Glutamatergic neuron (in vitro differentiated cells): ENCODE measurements around the gene SELL. TPM values are rescaled to one million over a fixed set of nuclear protein-coding genes. Genes with fewer than 3 reads are reported as not detected.

Experiments used
- DNase-seq: peaks from one replicate; pipeline ENCODE4 v3.0.0; 2022
- H3K27ac Mint-ChIP-seq: one replicate; pipeline ENCODE4 v1.8.0; 2020; ENCODE audit warnings: mild to moderate bottlenecking, mixed read lengths, inconsistent platforms; ENCODE audit not compliant: unreplicated experiment
- H3K27me3 Mint-ChIP-seq: one replicate; pipeline ENCODE4 v1.8.0; 2020; ENCODE audit warnings: mild to moderate bottlenecking, moderate library complexity, mixed read lengths, inconsistent platforms; ENCODE audit not compliant: unreplicated experiment
- H3K36me3 Mint-ChIP-seq: one replicate; pipeline ENCODE4 v1.8.0; 2020; ENCODE audit warnings: mild to moderate bottlenecking, mixed read lengths, inconsistent platforms; ENCODE audit not compliant: unreplicated experiment
- H3K4me1 Mint-ChIP-seq: one replicate; pipeline ENCODE4 v1.8.0; 2020; ENCODE audit warnings: mild to moderate bottlenecking, low read depth, mixed read lengths, inconsistent platforms; ENCODE audit not compliant: unreplicated experiment
- H3K4me3 Mint-ChIP-seq: one replicate; pipeline ENCODE4 v1.8.0; 2020; ENCODE audit warnings: mild to moderate bottlenecking, mixed read lengths, inconsistent platforms; ENCODE audit not compliant: unreplicated experiment
- H3K9me3 Mint-ChIP-seq: one replicate; pipeline ENCODE4 v1.8.0; 2020; ENCODE audit warnings: mild to moderate bottlenecking, moderate library complexity, mixed read lengths, inconsistent platforms; ENCODE audit not compliant: unreplicated experiment
- CTCF ChIP-seq: fragments of 200-600 bp; sonication (generic); IDR thresholded peaks from one replicate; pipeline ENCODE4 v1.5.0; 2021; ENCODE audit not compliant: partially characterized antibody, unreplicated experiment
- total RNA-seq: library from RNA; stranded (reverse); fragmentation: NEBNext Ultra II Directional; extraction: Animal tissue kit (Norgen Biotek cat#: 25700); gene quantifications from one replicate; pipeline ENCODE4 v1.2.1, GENCODE V29; 2021; ENCODE audit not compliant: unreplicated experiment

The SELL gene
- total RNA-seq, 1 donor from 2014 or later: not detected

GRCh38 chr1:169729991-169730390 is 18.6 kb upstream of the SELL start:
- Mint-ChIP-seq H3K27ac (no peak overlapping the region), H3K9me3 (no peaks in the 10 kb centered on the region), H3K27me3 (no peaks in the 10 kb centered on the region), H3K4me3 (no peak overlapping the region), H3K4me1 (no peaks in the 10 kb centered on the region), H3K36me3 (no peaks in the 10 kb centered on the region)
- DNase-seq: no peak
- TF ChIP-seq CTCF: no peak

GRCh38 chr1:169727307-169727706 is 15.9 kb upstream of the SELL start:
- Mint-ChIP-seq H3K4me3 (no peak overlapping the region), H3K36me3 (no peaks in the 10 kb centered on the region), H3K27me3 (no peaks in the 10 kb centered on the region), H3K27ac (no peak overlapping the region), H3K9me3 (no peaks in the 10 kb centered on the region), H3K4me1 (no peaks in the 10 kb centered on the region)
- DNase-seq: no peak
- TF ChIP-seq CTCF: no peak

GRCh38 chr1:169726851-169727250 is 15.4 kb upstream of the SELL start:
- H3K4me1 Mint-ChIP-seq: no peaks in the 10 kb centered on the region
- H3K27me3 Mint-ChIP-seq: no peaks in the 10 kb centered on the region

GRCh38 chr1:169725930-169726329 is 14.5 kb upstream of the SELL start:
- H3K27ac Mint-ChIP-seq: no peak overlapping the region
- no peaks in the 10 kb centered on the region for H3K36me3 Mint-ChIP-seq

More at GRCh38 chr1:169726851-169727250, 15.4 kb upstream of the SELL start:
- no peak for TF ChIP-seq CTCF
- no peak overlapping the region for H3K27ac Mint-ChIP-seq
- H3K4me3 Mint-ChIP-seq: no peak overlapping the region
- H3K9me3 Mint-ChIP-seq: no peaks in the 10 kb centered on the region
- DNase-seq: no peak
- no peaks in the 10 kb centered on the region for H3K36me3 Mint-ChIP-seq

GRCh38 chr1:169724168-169724567 is 12.7 kb upstream of the SELL start:
- H3K4me3 Mint-ChIP-seq: no peak overlapping the region
- H3K4me1 Mint-ChIP-seq: no peaks in the 10 kb centered on the region
- no peaks in the 10 kb centered on the region for H3K36me3 Mint-ChIP-seq
- no peak for TF ChIP-seq CTCF
- no peaks in the 10 kb centered on the region for H3K9me3 Mint-ChIP-seq
- no peaks in the 10 kb centered on the region for H3K27me3 Mint-ChIP-seq
- DNase-seq: no peak
- H3K27ac Mint-ChIP-seq: no peak overlapping the region

More at GRCh38 chr1:169725930-169726329, 14.5 kb upstream of the SELL start:
- no peak for DNase-seq
- Mint-ChIP-seq H3K27me3 (no peaks in the 10 kb centered on the region), H3K4me1 (no peaks in the 10 kb centered on the region), H3K9me3 (no peaks in the 10 kb centered on the region), H3K4me3 (no peak overlapping the region)
- no peak for TF ChIP-seq CTCF
